ENCODE results near the gene ITIH2. TPM values are rescaled to one million over a fixed set of nuclear protein-coding genes. Genes with fewer than 3 reads are reported as not detected.

The ITIH2 gene
- polyA plus RNA-seq, 2 of the 4 experiments (the other 2 are of a cell fraction), result 0.31 to 0.54 TPM

- TF ChIP-seq, protein P1, sequence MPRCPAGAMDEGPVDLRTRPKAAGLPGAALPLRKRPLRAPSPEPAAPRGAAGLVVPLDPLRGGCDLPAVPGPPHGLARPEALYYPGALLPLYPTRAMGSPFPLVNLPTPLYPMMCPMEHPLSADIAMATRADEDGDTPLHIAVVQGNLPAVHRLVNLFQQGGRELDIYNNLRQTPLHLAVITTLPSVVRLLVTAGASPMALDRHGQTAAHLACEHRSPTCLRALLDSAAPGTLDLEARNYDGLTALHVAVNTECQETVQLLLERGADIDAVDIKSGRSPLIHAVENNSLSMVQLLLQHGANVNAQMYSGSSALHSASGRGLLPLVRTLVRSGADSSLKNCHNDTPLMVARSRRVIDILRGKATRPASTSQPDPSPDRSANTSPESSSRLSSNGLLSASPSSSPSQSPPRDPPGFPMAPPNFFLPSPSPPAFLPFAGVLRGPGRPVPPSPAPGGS (IDR thresholded peaks at IDR 0.05), result no peak
- no peak for TF ChIP-seq CBX2 (IDR thresholded peaks at IDR 0.05; ENCODE audit: borderline replicate concordance, low read depth)
- no peak for TF ChIP-seq KDM1A (IDR thresholded peaks at IDR 0.05; ENCODE audit: low read depth)
- TF ChIP-seq ESRRA (IDR thresholded peaks at IDR 0.05; ENCODE audit: borderline replicate concordance, low read length), result no peak
- no peak for TF ChIP-seq MYC (IDR thresholded peaks at IDR 0.05; ENCODE audit: borderline replicate concordance, low read length)
- TF ChIP-seq EP300 (IDR thresholded peaks at IDR 0.05), result no peak
Measured at GRCh38 chr10:7659560-7659959, 43.6 kb upstream of the ITIH2 start (continued).

- ChIA-PET POLR2A (no interaction called here), CTCF (interaction anchor here (0.6 to 1.4 kb wide), 5 partner anchors 23 to 245 kb away, joined by 3 to 6 read pairs (median 3); no protein-coding TSS in a partner anchor)
- DNase-seq (ENCODE audit: low read depth in 1 of 2, low spot score in 1 of 2), result no peak
- no peaks in the 10 kb centered on the region for H3K9me3 ChIP-seq
- ATAC-seq, result no peak
- no peaks in the 10 kb centered on the region for H3K4me1 ChIP-seq
- TF ChIP-seq ZFP36 (IDR thresholded peaks at IDR 0.05; ENCODE audit: borderline replicate concordance, partially characterized antibody) (no peak), ZNF302 (CRISPR knock-in tag; IDR thresholded peaks at IDR 0.05) (no peak), RARB (CRISPR knock-in tag; IDR thresholded peaks at IDR 0.05) (no peak), HDAC2 (IDR thresholded peaks at IDR 0.05) (no peak), JUNB (IDR thresholded peaks at IDR 0.05) (no peak), NPAS2 (CRISPR knock-in tag; IDR thresholded peaks at IDR 0.05; ENCODE audit: borderline replicate concordance) (no peak)
- TF ChIP-seq, protein P2, sequence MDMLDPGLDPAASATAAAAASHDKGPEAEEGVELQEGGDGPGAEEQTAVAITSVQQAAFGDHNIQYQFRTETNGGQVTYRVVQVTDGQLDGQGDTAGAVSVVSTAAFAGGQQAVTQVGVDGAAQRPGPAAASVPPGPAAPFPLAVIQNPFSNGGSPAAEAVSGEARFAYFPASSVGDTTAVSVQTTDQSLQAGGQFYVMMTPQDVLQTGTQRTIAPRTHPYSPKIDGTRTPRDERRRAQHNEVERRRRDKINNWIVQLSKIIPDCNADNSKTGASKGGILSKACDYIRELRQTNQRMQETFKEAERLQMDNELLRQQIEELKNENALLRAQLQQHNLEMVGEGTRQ (IDR thresholded peaks at IDR 0.05), result no peak
- TF ChIP-seq, protein P1 (IDR thresholded peaks at IDR 0.05), result no peak
- no peak overlapping the region for H3K4me3 ChIP-seq
- 48% methylated on average over 5 of the region's 5 CpGs for WGBS (ENCODE audit: missing lambda C conversion rate)
- no peak overlapping the region for H3K4me2 ChIP-seq
- no peak for FAIRE-seq
- no peak overlapping the region for H3K27ac ChIP-seq
Measured at GRCh38 chr10:7662522-7662921, 40.6 kb upstream of the ITIH2 start.

DNA sequence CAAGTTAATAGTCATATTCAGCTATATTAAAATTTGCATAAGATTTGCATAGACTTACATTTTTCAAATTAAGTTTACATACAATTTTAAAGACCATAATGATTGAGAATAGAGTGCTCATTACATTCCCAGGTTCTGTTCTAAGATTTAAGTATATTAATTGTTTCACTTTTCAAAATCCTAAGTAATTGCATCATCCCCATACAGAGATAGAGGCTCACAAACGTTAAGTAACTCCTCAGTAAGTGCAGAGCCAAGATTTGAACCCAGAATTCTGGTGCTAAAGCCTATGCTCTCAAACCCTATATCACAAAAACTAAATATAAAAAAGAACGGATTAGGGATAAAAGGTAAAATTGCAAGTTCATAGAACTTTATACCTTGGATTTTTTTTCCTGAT is 38.4 kb upstream of the ITIH2 start:
- no peak for DNase-seq (ENCODE audit: low read depth in 1 of 2, low spot score in 1 of 2)
- H3K4me3 ChIP-seq, result no peak overlapping the region
- no peak overlapping the region for H3K27ac ChIP-seq
- ATAC-seq, result no peak
- H3K4me1 ChIP-seq, result no peaks in the 10 kb centered on the region
- no peak for FAIRE-seq
- TF ChIP-seq HMGXB4 (CRISPR knock-in tag; IDR thresholded peaks at IDR 0.05; ENCODE audit: borderline replicate concordance) (no peak), EHMT2 (IDR thresholded peaks at IDR 0.05; ENCODE audit: low read depth) (no peak), MAFK (IDR thresholded peaks at IDR 0.05; ENCODE audit: partially characterized antibody) (no peak), RAD21 (conservative IDR thresholded peaks at IDR 0.05 in 1 of 2, IDR thresholded peaks at IDR 0.05 in 1 of 2) (no peak), JUN (IDR thresholded peaks at IDR 0.05) (no peak), CTCF (IDR thresholded peaks at IDR 0.05) (no peak), SMC3 (IDR thresholded peaks at IDR 0.05) (no peak), RCOR1 (IDR thresholded peaks at IDR 0.05; ENCODE audit: low read depth, low read length) (no peak), MAZ (IDR thresholded peaks at IDR 0.05; ENCODE audit: borderline replicate concordance, low read depth, low read length) (no peak), RFX5 (IDR thresholded peaks at IDR 0.05) (no peak)
- ChIA-PET POLR2A (no interaction called here), CTCF (no interaction called here)
- H3K4me2 ChIP-seq, result no peak overlapping the region
- WGBS (ENCODE audit: missing lambda C conversion rate), result 43% methylated on average over 2 of the region's 2 CpGs
- H3K9me3 ChIP-seq, result no peaks in the 10 kb centered on the region

Measured in A549 (cell line).